Retinal pigment epithelial cell (primary cell): ENCODE results near the gene CCDC154.

Source experiments
- DNase-seq: peaks from one replicate; pipeline ENCODE4 v3.0.0-alpha.2; 2010; ENCODE audit warnings: low read depth
- H3K4me3 ChIP-seq: 2 replicates; pipeline ENCODE4 v1.5.1; 2011; ENCODE audit warnings: mild to moderate bottlenecking, low read length, control low read depth, moderate library complexity
- TF ChIP-seq, protein P1 (sequence below): conservative IDR thresholded peaks from 2 replicates; pipeline ENCODE4 v1.5.1; 2011; ENCODE audit warnings: low read depth, low read length, control low read depth, inconsistent platforms

The CCDC154 gene

GRCh38 chr16:1433756-1434155 is 10.6 kb downstream of the CCDC154 start:
- TF ChIP-seq, protein P1, sequence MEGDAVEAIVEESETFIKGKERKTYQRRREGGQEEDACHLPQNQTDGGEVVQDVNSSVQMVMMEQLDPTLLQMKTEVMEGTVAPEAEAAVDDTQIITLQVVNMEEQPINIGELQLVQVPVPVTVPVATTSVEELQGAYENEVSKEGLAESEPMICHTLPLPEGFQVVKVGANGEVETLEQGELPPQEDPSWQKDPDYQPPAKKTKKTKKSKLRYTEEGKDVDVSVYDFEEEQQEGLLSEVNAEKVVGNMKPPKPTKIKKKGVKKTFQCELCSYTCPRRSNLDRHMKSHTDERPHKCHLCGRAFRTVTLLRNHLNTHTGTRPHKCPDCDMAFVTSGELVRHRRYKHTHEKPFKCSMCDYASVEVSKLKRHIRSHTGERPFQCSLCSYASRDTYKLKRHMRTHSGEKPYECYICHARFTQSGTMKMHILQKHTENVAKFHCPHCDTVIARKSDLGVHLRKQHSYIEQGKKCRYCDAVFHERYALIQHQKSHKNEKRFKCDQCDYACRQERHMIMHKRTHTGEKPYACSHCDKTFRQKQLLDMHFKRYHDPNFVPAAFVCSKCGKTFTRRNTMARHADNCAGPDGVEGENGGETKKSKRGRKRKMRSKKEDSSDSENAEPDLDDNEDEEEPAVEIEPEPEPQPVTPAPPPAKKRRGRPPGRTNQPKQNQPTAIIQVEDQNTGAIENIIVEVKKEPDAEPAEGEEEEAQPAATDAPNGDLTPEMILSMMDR: no peak
- H3K4me3 ChIP-seq: no peak overlapping the region

GRCh38 chr16:1433263-1433560 is 11.1 kb downstream of the CCDC154 start:
- H3K4me3 ChIP-seq: no peak overlapping the region
- no peak for DNase-seq
- TF ChIP-seq, protein P1: no peak

More at GRCh38 chr16:1433756-1434155, 10.6 kb downstream of the CCDC154 start:
- DNase-seq: no peak

DNA sequence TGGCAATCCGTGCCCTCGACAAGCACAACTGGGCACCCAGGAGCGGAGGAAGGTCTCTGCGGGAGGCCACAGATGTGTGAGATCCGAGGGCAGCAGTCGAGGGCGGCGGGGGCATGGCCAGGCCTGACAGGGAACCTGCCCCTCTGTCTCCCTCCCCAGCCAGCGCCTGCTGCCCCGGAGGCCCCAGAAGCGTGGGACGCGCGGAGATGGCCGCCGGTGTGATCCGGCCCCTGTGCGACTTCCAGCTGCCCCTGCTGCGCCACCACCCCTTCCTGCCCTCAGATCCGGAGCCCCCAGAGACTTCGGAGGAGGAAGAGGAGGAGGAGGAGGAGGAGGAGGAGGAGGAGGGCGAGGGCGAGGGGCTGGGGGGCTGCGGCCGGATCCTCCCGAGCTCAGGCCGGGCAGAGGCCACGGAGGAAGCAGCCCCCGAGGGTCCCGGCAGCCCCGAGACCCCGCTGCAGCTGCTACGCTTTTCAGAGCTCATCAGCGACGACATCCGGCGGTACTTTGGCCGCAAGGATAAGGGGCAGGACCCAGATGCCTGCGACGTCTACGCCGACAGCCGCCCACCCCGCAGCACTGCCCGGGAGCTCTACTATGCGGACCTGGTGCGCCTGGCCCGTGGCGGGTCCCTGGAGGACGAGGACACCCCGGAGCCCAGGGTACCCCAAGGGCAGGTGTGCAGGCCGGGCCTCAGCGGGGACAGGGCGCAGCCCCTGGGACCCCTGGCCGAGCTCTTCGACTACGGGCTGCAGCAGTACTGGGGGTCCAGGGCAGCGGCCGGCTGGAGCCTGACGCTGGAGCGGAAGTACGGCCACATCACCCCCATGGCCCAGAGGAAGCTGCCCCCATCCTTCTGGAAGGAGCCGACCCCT is 11.7 kb downstream of the CCDC154 start:
- DNase-seq: no peak
- no peak overlapping the region for H3K4me3 ChIP-seq
- TF ChIP-seq, protein P1: no peak

GRCh38 chr16:1431497-1432270 is 12.7 kb downstream of the CCDC154 start:
- TF ChIP-seq, protein P1: no peak
- DNase-seq: no peak
- H3K4me3 ChIP-seq: no peak overlapping the region

- H3K4me3 ChIP-seq: no peak within 1 kb of the TSS
- TF ChIP-seq, protein P1: no peak
These were observed 13.4 kb downstream of the CCDC154 start, which contains the start of gene PERCC1 for GRCh38 chr16:1430759-1431496. PERCC1 (plus strand) TSS chr16:1431078; CDS start chr16:1432594, 1,516 bp downstream.

GRCh38 chr16:1430214-1430758 is 14.1 kb downstream of the CCDC154 start:
- H3K4me3 ChIP-seq: no peak overlapping the region
- TF ChIP-seq, protein P1: no peak
- no peak for DNase-seq

More at GRCh38 chr16:1430759-1431496, 13.4 kb downstream of the CCDC154 start, which contains the start of gene PERCC1:
- no peak for DNase-seq
